Epithelial cell of esophagus (primary cell): ENCODE data around the gene SCN4A.

Experiments used
- DNase-seq: peaks from one replicate; pipeline ENCODE4 v3.0.0; 2010; ENCODE audit warnings: low read depth
- H3K4me3 ChIP-seq: 2 replicates; pipeline ENCODE4 v1.5.1; 2011; ENCODE audit warnings: mild to moderate bottlenecking, low read length, control low read depth
- TF ChIP-seq, protein P1 (sequence below): IDR thresholded peaks from 2 replicates; pipeline ENCODE4 v1.5.1; 2011; ENCODE audit warnings: low read depth, mild to moderate bottlenecking, low read length, control low read depth, inconsistent platforms; ENCODE audit not compliant: insufficient read depth; ENCODE audit errors: missing control alignments

SCN4A gene

DNA sequence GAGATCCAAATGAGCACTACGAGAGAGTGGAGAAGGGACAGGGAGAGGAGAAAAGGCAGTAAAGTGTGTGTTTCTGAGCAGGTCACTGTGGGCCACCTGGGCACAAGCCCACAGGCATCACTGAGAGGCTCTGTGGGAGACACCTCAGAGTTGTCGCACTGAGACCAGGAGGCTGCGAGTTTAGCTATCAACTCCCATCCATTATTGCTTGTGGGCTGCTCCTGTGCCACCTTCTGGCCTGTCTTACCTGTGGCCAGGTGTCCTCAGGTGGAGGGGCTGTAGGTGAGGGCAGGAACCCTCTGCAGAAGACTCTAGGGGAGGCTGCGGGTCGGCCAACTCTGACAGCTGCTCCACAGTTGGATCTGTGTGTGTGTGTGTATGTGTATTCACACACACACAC is 22.9 kb upstream of the SCN4A start:
- TF ChIP-seq, protein P1, sequence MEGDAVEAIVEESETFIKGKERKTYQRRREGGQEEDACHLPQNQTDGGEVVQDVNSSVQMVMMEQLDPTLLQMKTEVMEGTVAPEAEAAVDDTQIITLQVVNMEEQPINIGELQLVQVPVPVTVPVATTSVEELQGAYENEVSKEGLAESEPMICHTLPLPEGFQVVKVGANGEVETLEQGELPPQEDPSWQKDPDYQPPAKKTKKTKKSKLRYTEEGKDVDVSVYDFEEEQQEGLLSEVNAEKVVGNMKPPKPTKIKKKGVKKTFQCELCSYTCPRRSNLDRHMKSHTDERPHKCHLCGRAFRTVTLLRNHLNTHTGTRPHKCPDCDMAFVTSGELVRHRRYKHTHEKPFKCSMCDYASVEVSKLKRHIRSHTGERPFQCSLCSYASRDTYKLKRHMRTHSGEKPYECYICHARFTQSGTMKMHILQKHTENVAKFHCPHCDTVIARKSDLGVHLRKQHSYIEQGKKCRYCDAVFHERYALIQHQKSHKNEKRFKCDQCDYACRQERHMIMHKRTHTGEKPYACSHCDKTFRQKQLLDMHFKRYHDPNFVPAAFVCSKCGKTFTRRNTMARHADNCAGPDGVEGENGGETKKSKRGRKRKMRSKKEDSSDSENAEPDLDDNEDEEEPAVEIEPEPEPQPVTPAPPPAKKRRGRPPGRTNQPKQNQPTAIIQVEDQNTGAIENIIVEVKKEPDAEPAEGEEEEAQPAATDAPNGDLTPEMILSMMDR = no peak
- H3K4me3 ChIP-seq = no peak overlapping the region
- DNase-seq = no peak

DNA sequence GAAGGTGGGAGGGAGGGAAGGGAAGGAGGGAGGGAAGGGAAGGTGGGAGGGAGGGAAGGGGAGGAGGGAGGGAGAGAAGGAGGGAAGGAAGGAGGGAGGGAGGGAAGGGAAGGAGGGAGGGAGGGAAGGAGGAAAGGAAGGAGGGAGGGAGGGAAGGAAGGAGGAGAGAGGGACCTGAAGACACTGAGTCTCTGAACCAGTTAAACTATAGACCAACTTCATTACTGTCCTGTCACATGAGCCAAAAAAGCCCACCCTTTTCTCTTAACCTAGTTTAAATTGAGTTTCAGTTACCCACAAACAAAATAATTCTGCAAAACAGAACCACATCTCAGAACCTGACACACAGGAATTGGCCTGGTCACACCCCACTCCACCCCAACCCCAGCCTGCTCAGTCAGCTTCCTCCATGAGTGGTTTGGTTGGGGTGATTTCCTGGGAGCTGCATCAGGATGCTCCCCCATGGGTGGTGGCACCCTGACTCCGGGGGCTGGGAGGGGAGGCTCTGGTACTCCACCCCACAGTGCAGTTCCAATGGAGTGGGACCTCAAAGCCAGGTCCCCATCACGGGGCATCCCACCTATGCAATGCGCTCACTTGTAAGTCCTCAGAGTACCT is 20.8 kb upstream of the SCN4A start:
- no peak overlapping the region for H3K4me3 ChIP-seq
- TF ChIP-seq, protein P1 = no peak
- peak; percentile 23 for DNase-seq

DNA sequence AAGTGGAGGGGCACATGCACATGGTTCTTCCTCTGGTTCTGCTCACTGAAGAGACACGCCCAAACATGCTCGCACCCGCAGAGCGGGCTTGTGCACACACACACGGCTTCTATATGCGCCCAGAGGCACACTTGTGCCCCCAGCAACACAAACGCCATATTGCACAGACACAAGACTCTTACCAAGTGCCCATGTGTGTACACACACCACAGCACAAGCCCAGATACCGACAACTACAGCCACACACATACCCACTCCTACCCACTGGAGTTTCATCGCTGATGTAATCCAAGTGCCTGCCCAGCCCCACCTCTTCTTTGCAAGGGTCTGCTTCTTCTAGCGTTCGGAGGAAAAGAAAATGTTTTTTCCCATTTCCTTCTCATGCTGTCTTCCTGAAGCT is 18.9 kb upstream of the SCN4A start:
- no peak for DNase-seq
- H3K4me3 ChIP-seq = no peak overlapping the region
- TF ChIP-seq, protein P1 = no peak

DNA sequence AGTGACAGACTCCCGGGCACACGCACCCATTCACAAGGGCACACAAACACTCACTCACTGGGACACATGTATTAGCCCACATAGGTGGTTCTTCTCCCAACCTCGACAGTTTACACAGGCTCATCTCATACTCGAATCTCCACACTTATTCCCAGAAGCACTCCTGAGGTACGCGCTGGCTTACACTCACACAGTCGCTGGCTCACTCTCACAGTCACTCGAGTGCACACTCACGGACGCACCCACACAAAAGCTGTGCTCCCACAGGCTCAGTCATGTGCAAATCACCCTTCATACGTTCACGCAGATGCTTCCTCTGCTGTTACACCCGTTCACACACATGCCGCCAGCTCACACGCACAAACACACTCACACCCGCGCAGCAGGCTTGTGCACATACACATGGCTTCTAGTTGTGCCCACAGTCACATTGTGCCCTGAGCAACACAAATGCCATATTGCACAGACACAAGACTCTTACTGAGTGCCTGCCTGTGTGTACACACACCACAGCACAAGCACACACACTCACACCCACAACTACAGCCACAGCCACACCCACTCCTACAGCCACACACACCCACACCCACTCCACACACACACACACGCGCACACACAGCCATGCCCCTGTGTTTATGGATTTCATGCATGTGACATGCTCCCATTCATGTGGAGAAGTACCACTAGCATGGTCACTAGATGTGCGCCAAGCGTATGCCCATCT is 17.1 kb upstream of the SCN4A start:
- H3K4me3 ChIP-seq = no peak overlapping the region
- DNase-seq = no peak
- TF ChIP-seq, protein P1 = no peak

DNA sequence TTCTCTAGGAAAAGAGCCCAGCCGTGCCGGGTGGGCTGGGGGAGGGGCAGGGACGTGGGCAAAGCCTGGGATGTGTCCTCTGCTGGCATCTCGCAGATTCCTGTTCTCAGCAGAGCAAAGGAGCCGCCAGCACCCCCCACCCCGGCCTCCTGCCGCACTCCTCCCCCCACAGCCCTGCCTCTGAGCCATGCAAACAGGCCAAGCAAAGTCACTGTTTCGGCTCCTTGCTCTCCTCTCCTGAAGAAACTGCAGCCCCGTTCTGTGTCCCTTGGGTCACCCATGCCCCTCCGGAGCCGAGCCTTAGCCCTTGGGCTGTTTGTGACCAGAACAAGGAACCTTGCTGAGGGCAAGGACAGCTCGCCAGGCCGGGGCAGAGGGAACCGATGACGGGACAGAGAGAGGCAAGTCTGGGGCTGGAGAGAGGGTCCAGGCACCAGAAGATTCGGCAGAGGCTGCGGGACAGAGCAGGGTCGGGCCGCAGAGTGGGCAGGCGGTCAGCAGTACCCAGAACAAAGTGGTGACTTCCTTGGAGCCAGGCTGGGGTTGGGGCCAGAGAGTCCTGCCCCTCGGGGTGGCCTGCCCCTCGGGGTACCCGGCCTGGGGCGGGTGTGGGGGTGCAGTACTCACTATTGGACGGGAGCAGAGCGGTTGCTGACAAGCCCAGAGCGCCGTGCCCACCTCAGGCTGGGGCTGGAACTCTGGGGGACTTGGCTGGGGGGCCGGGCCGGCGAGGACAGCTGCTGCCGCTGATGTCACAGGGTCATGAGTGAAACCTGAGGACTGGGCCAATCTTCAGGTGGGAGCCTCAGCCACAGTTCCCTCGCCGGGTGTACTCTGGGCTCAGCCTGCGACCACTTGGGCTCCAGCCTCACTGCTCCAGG is 16.3 kb upstream of the SCN4A start:
- TF ChIP-seq, protein P1 = no peak
- DNase-seq = no peak
- no peak overlapping the region for H3K4me3 ChIP-seq

DNA sequence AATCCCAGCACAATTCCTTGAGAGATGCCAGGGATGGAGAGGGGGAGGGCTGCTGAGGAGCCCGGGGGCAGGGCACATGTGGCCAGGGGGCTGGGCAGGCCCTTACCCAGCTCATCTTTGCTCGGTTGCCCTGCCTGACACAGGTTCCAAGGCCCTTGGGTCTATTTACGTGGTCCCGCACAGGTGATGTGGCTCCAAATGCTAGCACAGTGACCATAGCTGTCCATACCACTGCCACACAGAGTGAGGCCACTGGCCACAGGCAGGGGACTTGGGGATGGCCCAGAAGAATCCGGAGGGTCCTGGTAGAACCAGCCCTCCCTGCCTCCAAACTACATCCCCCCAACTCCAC is 15.4 kb upstream of the SCN4A start:
- H3K4me3 ChIP-seq = no peak overlapping the region
- TF ChIP-seq, protein P1 = no peak
- no peak for DNase-seq
